Caki2 (cell line): ENCODE measurements around the gene AKAIN1. TPM values are rescaled to one million over a fixed set of nuclear protein-coding genes. Genes with fewer than 3 reads are reported as not detected.

ENCODE experiments used
- DNase-seq: peaks from one replicate; pipeline ENCODE4 v3.0.0-alpha.2; 2015; ENCODE audit warnings: low read depth
- in situ Hi-C: cut with HindIII; loops from 2 replicates; pipeline ENCODE4 v1.10.0; 2016; ENCODE audit warnings: low sequenced_read_pairs, low pct_unique_long_range_greater_than_20kb, mixed read lengths
- total RNA-seq: library from RNA; depleted of rRNA; stranded (reverse); fragments of >200 nt; shearing (Covaris generic); gene quantifications from 2 replicates; pipeline ENCODE4 v1.2.3, GENCODE V29; 2014; ENCODE audit warnings: low replicate concordance

The AKAIN1 gene
- total RNA-seq, 1 experiment from 2014 or later, result not detected

DNA sequence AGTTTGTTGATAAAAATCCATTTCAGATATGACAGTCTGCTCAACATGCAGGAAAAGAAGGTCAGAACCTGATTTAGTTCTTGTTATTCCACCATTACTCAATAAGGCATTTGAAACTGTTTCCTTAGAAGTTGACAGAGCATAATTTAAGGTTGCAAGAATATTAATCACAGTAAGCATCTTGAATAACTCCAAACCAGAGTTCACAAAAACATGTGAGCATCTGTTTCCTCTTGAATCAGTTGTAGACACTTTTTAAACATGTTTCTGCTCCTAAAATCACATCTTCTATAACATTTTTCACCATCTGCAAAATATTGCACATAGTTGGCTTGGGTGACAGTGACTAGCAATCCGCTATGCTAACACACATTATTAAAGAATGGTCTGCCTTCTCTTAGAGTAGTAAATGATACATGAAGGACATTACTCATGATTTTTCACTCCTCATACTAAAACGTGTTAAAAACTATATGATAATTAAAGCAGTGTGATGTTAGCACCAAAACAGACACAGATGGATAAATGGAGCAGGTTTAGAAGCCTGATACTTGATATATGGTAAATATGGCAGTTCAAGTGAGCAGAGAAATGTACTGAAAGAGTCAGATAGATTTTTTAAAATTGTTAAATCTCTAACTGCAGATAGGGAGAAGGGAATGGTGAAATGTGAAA, 30.3 kb downstream of the AKAIN1 start:
- DNase-seq, result no peak
- in situ Hi-C loops, result no loop called here

DNA sequence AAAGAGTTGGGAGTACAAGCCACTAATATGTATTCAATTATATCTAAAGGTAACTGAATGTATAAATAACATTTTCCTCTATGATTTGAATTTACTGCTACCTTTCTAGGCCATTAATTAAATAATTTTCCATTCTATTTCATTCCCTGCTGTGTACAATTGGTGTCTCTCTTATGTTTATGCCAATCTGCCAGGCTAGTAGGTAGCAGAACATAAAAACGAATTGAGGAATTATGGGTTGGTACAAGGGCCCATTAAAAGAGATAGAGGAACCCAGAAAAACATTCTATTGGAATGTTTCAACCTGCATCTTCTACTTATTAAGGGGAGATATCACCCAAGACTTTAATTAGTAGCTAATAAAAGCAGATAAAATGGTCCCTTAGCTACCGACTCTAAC, 32.2 kb downstream of the AKAIN1 start:
- no peak for DNase-seq
- in situ Hi-C loops, result no loop called here

DNA sequence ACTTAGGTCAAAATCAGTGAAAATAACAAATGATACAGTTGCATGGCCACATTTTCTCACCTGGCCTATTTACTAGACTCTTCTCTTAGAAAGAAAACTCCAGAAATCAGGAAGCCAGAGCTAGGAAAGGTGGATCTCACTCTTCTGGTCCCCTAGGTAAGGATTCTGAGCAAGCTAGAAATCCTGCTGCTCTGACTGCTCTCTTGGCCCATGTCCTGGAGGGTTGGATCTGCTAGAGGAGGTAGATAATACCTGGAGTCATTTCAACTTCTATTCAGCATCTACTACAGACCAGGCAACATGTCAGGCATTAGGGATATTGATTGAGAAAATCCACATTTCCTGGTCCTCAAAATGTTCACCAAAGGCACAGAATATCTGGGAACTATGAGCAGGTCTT, 34.9 kb downstream of the AKAIN1 start:
- DNase-seq, result no peak
- in situ Hi-C loops, result no loop called here

DNA sequence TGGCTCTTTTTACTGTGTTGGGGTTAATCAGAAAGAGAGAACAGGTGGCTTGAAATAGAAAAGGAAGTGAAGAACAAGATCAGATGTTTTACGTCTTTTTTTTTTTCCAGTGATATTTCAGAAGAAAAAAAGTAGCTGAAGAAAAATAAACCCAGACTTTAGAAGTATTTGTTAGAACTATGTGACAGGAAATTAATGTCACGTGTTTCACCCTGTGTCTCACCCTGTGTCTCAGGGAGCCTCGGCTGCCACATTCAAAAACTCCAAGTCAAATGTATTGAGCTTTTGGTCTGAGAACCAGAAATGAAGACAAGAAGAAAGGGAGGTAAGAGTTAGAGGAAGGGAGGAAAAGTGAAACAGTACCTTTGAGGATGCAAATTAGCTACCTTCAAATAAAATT, 38.0 kb downstream of the AKAIN1 start:
- in situ Hi-C loops, result no loop called here
- no peak for DNase-seq

DNA sequence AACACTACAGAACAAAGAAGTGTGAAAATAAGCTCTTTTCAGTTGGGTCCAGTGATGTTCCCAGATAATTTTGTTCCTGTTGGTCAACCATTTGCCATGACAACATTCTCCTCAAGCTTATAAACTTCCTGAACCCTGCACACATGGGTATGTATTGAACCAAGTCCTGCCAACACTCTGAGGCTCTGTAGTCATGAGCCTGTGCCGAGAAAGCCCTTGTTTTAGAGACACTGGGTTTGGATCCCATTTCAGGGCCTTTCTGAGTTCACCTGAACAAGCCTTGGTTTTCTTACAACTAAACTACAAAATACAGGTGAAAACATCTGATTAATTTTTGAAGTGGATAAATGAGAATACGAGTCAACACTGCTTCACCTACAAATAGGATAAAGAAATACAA, 38.5 kb downstream of the AKAIN1 start:
- DNase-seq, result no peak
- in situ Hi-C loops, result no loop called here

DNA sequence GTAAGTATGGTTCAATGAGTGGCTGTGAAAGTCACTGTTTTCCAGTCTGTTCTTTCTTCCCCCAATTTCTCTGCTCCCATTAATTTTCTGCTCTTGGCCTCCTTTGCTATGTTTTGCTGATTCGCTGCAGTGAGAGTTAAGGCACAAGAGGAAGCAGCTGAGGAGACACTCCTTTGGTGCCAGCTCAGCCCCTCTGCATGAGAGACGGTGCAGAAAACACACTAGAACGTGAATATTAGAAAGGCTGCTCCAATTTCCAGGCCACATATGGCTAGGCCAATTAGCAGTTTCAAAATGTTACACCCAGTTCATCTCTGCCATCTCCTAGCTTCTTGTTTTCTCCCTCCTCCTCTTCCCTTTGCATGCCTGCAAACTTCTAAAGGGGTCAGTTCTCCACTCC, 38.9 kb downstream of the AKAIN1 start:
- in situ Hi-C loops, result no loop called here
- no peak for DNase-seq

DNA sequence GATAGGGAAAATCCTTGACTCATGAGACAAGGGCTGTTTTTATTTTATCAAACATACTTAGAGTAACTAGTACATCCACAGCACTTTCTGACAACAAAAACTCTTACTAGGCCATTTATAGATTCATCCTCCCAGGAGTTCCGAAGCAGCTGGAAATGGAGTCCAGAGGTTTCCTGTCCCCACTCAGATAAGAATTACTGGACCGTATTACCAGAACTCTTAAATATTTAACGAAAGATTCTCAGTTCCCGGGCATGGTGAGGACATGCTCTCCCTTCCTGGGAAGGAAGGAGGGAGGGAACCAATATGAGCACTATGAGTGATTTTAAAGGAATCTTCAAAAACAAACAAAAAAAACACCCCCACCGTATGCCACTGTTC, 41.2 kb downstream of the AKAIN1 start:
- no peak for DNase-seq
- in situ Hi-C loops, result no loop called here

DNA sequence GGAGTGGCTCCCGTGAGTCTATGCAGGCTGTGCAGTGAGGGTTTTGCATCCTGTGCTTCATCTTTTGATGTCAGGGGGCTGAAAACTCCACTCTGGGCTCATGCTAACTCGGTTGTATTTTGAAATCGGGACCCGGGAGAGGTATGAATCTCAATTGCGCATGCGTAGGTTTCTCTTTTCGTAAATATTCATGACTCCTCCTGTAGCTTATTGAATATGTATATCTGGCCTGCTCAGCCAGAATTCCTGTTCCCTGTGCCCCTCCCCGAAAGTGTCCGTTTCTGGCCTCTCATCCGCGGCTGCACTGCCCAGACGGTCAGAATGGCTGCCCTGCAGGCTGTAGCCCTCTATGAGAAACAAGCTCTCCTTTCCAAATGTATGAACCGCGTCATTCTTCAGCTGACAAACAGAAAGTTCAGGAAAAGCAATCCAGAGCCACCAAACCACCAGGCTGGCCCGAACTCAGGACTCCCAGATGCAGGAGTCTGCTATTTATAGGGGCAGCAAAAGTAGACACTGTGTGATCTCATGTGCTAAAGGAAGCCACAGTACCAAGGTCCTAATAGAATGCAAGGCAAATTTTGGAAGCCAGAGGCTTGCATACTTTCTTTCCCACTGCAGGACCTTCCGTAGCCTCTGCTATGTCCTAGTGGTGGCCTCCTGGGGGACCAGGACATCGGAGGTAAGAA, 41.7 kb downstream of the AKAIN1 start:
- DNase-seq, result no peak
- in situ Hi-C loops, result no loop called here

DNA sequence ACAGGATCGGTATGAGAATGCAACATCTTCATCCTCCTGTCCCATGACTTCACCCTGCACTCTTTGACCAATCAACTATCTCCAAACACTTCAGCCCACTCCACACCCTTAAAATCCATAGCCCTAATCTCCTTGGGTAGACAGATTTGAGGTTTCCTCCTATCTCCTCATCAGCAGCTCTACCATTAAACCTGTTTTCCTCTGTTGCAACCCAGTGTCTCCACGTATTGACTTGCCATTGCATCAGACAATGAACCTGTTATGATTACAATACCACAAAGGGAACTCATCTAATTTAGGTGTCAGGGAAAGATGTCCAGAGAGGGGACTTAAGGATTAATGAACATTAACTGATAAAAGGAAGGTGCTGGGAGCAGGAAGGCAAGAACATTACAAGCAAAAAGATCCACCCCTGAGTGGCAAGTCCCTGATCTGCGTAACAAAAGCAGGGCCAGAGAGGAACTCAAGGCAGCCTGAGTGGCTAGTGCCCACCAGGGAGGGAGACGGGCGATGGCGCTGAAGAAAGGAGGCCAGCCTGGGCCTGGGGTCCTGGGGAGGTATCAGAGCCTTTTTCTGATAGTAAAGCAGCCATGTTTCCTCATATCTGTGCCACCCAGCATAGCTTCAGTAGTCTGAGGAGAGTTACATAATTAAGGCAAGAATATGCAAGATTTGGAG, 44.6 kb downstream of the AKAIN1 start:
- in situ Hi-C loops, result no loop called here
- DNase-seq, result no peak

DNA sequence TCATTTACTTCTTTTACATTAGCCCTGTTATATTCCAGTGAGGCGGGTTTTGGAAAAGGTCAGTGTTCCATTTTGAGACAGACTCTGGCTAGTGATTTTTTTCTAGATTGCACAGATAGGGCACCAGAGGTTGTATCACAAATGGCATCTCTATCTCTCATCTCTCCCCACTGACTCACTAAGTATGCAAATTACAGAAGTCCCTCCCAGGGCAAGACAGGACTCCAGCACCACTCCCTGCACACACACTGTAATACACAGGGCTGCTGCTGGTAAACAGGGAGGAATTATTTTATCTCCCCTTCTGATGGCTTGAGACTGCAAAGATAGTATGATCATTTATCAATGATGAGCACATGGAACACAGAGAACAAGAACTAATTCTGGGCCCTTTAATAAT, 46.2 kb downstream of the AKAIN1 start:
- in situ Hi-C loops, result no loop called here

DNA sequence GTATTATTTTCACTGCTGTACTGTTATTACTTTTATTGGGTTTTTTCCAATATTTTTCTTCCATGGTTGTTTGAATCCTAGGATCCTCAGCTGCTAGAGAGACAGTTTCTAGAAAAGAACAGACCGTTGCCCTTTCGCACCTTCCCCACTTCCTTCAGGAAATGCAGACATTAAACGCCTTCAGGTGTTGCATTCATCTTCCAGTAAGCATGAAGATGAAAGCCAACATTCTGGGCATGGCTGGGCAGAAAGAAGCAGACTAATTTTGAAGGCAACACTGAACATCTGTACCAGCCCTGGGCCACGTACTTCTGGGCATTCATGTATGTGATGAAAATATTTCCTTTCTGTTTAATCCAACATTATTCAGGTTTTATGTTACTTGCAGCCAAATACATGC, 51.0 kb downstream of the AKAIN1 start:
- no peak for DNase-seq
- in situ Hi-C loops, result no loop called here

More for the DNA sequence above, 46.2 kb downstream of the AKAIN1 start:
- no peak for DNase-seq

DNA sequence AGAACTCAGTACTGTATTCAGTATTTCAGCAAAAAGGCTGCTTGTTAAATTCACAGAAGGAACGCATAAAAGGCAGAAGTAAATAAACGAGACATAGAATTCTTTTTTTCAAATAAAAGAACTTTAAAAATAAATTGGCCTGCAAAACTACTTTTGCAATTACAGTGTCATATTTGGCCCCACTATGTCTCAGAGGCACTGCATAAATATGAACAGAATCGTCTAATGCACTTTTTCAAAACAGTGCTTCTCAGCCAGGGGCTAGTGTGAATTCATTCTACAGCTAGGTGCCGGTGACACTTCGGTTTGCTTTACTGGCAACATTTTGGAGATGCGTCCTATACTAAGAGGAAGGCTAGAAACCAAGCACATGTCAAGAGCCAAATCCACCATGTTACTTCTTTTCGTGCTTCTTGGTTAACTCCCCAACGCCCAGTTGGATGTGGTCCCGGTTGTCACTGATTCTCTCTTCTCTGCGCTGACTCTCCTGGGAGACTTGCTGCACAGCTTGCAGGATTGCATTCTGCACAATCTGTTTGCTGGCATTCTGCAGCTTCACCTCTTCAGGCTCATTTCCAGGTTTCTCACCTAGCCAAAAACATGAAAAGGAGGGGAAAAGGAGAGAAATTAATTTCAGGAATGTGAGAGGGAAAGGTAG, 51.8 kb downstream of the AKAIN1 start:
- DNase-seq, result no peak
- in situ Hi-C loops, result no loop called here

DNA sequence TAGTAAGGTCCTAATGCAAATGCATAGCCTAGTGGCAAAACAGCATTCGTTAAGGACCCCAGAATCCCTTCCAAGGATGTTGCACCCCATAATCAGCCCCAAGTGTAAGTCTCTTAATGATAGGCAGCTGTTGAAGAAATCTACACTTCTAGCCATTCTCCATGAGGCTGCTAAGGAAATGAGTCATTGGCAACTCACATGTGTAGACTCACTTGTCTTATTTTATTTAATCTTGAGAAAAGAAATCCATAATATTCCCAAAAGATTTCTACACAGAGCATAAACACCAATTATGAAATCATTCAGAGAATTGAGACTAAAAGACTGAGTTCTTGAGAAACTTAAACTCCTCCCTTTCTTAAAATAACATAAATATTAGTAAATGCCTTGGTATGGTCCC, 52.4 kb downstream of the AKAIN1 start:
- in situ Hi-C loops, result no loop called here
- no peak for DNase-seq

DNA sequence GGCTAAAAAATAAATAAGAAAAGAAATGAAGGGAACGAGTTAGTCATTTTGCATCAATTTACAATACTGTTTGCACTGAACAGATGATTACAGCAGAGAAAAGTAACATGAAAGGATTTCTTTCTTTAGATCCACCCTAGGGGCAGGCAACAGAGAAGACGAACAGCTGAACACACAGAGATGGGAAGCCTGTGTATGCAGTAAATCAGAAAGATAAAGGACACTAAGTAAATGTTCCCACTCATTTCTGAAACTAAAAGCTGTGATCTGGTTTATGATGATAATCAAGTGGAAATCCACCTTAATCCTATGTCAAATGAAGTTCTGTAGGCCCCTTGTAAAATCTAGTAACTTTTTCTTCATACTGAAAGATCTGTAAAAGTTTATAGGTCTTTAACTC, 54.2 kb downstream of the AKAIN1 start:
- DNase-seq, result no peak
- in situ Hi-C loops, result no loop called here

DNA sequence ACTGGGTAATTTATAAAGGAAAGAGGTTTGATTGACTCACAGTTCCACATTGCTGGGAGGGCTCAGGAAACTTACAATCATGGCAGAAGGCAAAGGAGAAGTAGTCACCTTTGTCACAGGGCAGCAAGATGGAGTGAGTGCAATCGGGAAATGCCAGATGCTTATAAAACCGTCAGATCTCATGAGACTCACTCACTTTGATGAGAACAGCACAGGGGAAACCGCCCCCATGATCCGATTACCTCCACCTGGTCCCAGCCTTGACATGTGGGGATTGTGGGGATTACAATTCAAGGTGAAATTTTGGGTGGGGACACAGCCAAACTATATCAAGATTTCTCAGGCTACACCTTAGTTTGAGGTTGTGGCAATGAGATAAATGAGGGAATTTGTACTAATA, 54.9 kb downstream of the AKAIN1 start:
- no peak for DNase-seq
- in situ Hi-C loops, result no loop called here

DNA sequence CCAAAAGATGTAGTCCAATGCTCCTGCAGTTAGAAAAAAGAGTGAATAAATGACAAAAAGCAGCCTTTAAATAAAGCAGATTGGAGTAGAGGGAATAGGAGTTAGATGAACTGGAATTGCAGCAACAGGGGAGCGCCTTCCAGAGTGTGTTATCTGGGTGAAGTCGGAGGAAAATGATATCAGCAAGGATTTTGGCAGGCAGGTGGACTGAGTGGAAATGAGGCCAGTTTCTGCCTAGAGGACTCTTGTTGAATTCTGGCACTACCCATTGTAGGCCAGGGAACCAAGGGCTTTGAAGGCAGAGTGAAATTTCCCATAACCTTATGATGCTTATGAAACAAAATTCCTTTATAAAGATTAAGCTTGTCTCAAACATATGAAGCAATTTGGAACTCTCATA, 59.8 kb downstream of the AKAIN1 start:
- in situ Hi-C loops, result no loop called here
- DNase-seq, result no peak

DNA sequence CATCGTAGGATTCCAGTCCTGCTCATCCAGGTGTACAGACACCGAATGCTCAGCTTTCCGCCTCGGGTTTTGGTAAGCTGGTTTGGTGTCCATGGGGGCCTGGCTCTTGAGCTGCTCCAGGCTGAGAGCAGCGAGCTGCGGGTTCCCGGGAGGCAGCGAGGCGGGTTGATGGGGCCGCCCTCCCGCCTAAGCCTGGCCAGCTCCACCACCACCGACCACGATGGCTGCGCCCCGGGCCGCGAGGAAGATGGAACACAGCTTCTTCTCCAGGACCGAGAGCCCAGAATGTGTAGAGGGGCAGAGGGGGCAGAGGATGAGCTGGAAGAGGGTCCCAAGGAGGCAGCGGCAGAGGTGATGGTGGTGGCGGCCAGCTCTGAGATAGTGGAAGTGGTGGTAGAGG, 64.1 kb downstream of the AKAIN1 start:
- in situ Hi-C loops, result no loop called here
- DNase-seq, result no peak

DNA sequence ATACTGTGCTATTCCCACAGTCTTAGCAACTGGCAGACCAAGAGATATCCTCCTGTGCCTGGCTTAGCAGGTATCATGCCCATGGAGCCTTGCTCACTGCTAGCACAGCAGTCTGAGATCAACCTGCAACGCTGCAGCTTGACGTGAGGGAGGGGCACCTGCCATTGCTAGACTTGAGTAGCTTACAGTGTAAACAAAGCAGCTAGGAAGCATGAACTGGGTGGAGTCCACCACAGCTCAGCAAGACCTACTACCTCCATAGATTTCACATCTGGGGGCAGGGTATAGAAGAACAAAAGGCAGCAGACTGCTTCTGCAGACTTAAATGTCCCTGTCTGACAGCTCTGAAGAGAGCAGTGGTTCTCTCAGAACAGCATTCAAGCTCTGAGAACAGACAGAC, 74.8 kb downstream of the AKAIN1 start:
- in situ Hi-C loops, result no loop called here
- DNase-seq, result no peak

DNA sequence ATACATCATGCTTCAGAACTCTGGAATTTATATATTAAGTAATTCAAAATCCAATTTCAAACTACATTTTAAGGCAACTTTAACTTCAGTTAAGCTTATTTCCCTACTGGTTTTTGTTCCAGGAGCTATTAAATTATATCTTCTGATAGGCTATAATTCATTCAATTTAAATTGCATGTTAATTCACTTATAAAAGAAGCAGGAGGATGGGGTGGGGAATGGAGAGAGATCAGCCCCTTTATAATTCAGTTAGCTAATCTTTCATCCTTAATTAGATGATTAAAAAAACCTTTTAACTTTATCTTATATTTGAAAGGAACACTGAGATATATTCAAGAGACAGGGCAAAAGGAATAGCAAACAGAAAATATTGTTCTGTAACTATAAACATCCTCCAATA, 86.8 kb downstream of the AKAIN1 start:
- in situ Hi-C loops, result no loop called here
- DNase-seq, result no peak
